GM15510 (cell line): ENCODE results near the gene VEPH1.

Experiments used
- POLR2A ChIP-seq: IDR thresholded peaks from 3 replicates; pipeline ENCODE4 v1.6.1; 2011; ENCODE audit warnings: borderline replicate concordance; ENCODE audit not compliant: insufficient read length; ENCODE audit errors: extremely low read depth

Gene VEPH1

GRCh38 chr3:157247391-157247790, 255.8 kb downstream of the VEPH1 start:
- TF ChIP-seq POLR2A: no peak

DNA sequence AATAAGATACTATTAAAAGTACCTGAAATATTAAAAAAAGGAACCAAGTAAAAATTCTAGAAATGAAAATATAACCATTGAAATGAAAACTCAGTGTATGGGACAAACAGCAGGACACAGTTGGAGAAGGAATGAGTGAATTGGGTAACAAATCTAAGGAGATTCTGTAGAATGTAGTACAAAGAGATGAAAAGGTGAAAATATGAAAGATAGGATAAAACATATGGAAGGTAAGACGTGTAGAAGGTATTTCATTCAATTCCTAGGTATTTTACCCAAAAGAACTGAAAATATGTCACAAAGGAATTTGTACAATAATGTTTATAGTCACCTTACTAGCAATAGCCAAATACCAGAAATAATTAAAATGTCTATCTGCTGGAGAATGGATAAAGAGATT, 260.4 kb downstream of the VEPH1 start:
- no peak for TF ChIP-seq POLR2A

GRCh38 chr3:157241599-157241998, 261.6 kb downstream of the VEPH1 start:
- TF ChIP-seq POLR2A: no peak

GRCh38 chr3:157240408-157240807, 262.8 kb downstream of the VEPH1 start:
- TF ChIP-seq POLR2A: no peak

DNA sequence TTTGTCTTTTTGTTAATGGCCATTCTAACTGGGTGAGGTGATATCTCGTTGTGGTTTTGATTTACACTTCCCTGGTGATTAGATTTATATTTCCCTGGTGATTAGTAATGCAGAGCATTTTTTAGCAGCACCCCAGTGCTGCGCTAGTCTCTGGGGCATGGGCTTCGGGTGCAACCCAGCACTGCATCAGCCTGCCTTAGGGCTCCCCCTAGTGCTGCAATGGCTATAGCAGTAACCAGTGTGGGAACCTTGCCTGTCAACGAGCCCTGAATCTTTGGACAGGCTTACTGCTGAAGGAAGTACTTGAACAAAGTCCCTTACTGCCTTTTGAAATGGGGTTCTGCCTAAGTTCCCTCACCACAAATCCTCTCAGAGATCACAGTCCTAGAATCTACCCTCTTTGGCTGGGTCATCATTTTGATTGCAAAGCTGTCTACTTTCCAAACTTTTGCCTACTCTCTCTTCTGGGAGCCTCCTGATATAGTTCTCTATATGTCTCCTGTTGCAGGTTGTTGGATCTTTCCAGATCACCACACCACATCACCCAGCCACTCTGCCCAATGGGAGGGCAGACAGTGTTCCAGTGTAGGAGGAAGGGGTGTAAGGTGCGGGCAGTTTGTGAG, 264.0 kb downstream of the VEPH1 start:
- no peak for TF ChIP-seq POLR2A

DNA sequence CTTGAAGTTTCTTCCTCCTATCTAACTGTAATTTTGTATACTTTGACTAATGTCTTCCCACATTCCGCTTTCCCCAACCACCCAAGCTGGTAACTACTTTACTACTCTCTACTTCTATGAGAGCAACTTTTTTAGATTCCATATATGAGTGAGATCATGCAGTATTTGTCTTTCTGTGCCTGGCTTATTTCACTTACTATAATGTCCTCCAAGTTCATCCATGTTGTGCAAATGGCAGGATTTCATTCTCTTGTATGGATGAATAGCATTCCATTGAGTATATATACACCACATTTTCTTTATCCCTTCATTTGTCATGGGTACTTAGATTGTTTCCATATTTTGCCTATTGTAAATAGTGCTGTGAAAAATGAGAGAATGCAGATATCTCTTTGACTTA, 264.8 kb downstream of the VEPH1 start:
- TF ChIP-seq POLR2A: no peak

DNA sequence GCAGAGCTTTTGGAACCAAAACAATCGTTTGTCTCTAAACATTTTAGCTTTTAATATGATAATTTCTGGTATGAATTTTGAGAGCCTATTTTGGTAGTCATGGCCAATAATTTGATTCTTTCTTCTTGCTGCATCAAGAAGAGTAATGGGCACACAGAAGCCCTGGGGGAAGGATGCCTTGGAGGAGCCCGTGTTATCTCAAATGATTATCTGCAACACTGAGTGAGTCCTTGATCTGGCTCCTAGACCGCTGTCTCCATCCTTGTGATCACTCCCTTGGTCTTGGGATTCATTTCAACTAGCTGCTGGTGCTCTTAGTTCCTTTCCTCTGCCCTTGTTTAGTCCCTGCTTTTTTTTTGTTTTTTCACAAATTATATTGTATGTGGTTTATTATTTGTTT, 265.3 kb downstream of the VEPH1 start:
- no peak for TF ChIP-seq POLR2A

GRCh38 chr3:157235291-157235690, 267.9 kb downstream of the VEPH1 start:
- no peak for TF ChIP-seq POLR2A

DNA sequence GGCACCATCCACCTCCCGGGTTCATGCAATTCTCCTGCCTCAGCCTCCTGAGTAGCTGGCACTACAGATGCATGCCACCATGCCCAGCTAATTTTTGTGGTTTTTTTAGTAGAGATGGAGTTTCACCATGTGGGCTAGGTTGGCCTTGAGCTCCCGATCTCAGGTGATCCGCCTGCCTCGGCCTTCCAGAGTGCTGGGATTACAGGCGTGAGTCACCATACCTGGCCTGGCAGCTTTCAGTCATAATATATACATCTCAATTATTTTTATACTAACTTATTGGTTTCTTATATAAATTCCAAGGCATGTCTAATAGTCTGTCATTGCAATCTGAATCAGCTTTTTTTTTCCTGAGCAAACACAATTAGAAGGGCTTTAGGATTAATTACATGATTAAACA, 269.3 kb downstream of the VEPH1 start:
- no peak for TF ChIP-seq POLR2A

DNA sequence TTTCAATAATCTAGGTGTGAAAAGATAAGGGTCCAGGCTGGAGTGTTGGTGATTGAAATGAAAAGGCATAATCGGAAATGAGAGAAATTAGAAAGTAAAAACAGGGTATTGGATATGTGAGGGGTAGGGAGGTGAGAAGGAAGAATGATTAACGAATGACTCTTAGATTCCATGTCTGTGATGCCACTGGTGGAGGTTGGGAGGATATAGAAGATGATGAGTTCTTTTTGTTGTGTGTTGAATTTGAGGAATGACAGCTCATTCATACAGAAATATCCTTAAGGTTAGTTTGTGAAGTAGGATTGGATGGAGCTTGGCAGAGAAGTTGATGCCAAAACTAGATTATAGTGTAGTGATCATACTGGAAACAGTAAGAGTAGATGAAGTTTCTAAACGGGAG, 271.1 kb downstream of the VEPH1 start:
- no peak for TF ChIP-seq POLR2A

GRCh38 chr3:157231071-157231470, 272.1 kb downstream of the VEPH1 start:
- TF ChIP-seq POLR2A: no peak

GRCh38 chr3:157226173-157226847, 276.9 kb downstream of the VEPH1 start:
- TF ChIP-seq POLR2A: no peak

DNA sequence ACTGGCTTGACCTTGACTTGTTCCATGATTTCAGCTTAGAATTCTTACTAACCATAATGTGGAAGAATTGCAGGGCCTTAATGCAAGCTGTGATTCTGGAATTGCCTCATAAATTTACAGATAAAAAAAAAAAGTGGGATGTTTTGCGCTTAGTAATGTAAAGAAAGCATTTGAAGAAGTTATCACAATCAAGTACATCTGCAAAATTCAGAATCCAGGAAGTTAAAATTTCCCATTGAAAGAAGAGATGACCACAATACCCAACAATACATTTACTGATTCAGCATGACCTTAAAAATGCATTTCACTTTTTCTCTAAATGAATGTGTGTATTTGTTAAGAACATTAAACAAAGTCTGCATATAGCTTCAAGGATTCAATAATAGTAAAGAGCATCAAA, 278.2 kb downstream of the VEPH1 start:
- TF ChIP-seq POLR2A: no peak

DNA sequence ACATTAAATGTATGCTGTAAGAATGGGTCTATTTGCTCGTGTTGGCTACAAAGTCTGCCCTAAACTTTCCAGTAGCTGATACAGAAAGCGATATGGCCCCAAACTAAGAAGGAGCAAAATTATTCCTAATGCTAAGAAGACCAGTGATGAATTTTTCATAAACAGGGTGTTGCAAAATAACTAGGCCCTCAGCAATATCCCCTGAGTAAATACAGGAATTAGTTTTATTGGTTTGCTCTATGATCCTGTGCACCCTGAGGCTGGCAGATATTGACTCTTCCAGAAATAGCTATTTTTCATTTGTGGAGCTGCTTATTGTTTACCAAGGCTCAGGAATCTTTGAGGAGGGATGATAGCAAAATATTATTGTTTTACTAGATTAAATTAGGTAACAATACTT, 282.3 kb downstream of the VEPH1 start:
- TF ChIP-seq POLR2A: no peak

DNA sequence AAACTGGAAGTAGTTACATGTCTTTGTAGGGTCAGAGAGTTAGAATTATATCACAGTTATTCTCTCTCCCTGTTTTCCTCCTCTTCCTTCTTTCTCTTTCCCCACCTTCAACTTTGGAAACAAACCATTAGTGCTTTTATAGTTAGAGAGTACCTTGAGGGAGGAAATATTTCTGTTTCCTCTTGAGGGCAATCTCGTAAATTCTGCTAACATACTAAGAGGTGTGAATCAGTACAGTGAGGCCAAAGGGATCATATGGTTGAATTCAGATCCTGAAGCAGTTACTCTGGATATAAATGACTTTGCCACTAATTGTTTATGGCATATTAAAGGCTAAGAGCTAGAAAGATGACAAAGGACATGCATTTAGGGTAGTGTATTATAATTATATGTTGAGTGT, 283.0 kb downstream of the VEPH1 start:
- TF ChIP-seq POLR2A: no peak

DNA sequence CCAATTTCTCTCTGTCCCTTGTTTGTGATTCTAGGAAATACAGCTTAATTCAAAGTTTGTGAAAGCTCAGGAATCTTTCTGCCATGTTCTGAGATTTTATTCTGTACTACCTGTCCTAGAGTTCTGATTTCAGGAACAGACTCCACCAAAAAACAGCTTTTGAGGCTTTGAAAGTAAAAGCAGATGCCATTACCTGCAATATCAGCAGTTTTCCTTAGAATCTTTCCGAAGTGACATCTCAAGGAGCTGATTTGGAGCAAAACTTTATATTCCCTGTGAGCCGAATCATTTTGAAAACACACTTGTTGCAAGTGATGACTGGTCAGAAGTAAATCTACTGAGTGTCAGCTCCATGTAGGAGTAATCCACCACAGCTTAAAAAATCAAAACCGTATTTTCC, 284.0 kb downstream of the VEPH1 start:
- TF ChIP-seq POLR2A: no peak
